KMS-11 (cell line): ENCODE measurements around the gene FBXO8.

Experiments
- H2AFZ ChIP-seq: fragments of 200-600 bp; sonication (generic); 2 replicates; pipeline ENCODE4 v1.6.1; 2016; ENCODE audit warnings: antibody characterized with exemption, mixed run types, low read depth
- H3K27ac ChIP-seq: fragments of 200-600 bp; sonication (generic); 2 replicates; pipeline ENCODE4 v1.6.1; 2016; ENCODE audit warnings: mild to moderate bottlenecking, mixed run types
- H3K27me3 ChIP-seq: fragments of 200-600 bp; sonication (generic); 2 replicates; pipeline ENCODE4 v1.6.1; 2017; ENCODE audit warnings: mild to moderate bottlenecking, low read depth, mixed run types, moderate library complexity; ENCODE audit not compliant: insufficient read depth
- H3K36me3 ChIP-seq: fragments of 200-600 bp; sonication (generic); 2 replicates; pipeline ENCODE4 v1.6.1; 2017; ENCODE audit warnings: mild to moderate bottlenecking, mixed run types; ENCODE audit not compliant: insufficient read depth
- H3K4me1 ChIP-seq: fragments of 200-600 bp; sonication (generic); 2 replicates; pipeline ENCODE4 v1.6.1; 2016; ENCODE audit warnings: mild to moderate bottlenecking, low read depth, mixed run types; ENCODE audit not compliant: poor library complexity, severe bottlenecking
- H3K4me2 ChIP-seq: fragments of 200-600 bp; sonication (generic); 2 replicates; pipeline ENCODE4 v1.7.0; 2016; ENCODE audit warnings: mild to moderate bottlenecking, mixed run types
- H3K4me3 ChIP-seq: fragments of 200-600 bp; sonication (generic); IDR thresholded peaks from 2 replicates; pipeline ENCODE4 v1.6.1; 2017; ENCODE audit warnings: low read depth, low read length, mixed read lengths; ENCODE audit not compliant: insufficient read depth
- H3K79me2 ChIP-seq: fragments of 200-600 bp; sonication (generic); 2 replicates; pipeline ENCODE4 v1.6.1; 2016; ENCODE audit warnings: low read depth, mixed run types; ENCODE audit not compliant: insufficient read depth
- H3K9ac ChIP-seq: fragments of 200-600 bp; sonication (generic); 2 replicates; pipeline ENCODE4 v1.6.1; 2016; ENCODE audit warnings: mild to moderate bottlenecking, mixed run types
- H4K20me1 ChIP-seq: fragments of 200-600 bp; sonication (generic); 2 replicates; pipeline ENCODE4 v1.6.1; 2016; ENCODE audit warnings: mild to moderate bottlenecking, mixed run types; ENCODE audit not compliant: insufficient read depth
- TF ChIP-seq, protein P1 (sequence below): fragments of 200-600 bp; sonication (generic); conservative IDR thresholded peaks from 2 replicates; pipeline ENCODE4 v1.6.1; 2017; ENCODE audit warnings: low read depth, mild to moderate bottlenecking, antibody characterized with exemption, low read length, moderate library complexity, mixed read lengths

FBXO8 gene

DNA sequence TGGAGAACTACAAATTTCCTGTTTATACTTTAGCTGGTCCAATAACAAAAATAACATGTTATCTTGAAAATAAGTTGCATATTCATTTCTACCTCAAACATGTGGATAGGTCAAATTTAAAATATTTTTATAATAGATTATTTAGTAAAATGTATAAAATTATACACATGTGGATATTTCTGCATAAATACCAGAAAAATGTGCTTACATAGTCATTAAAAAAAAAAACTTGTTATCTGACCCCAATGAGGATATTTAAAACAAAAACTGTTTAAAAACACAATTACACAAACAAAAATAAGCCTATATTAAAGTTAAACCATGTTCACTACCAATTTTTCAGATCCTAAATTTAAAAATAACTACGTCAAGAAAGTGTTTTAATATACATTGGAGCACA is 28.1 kb downstream of the FBXO8 start:
- H4K20me1 ChIP-seq = no peaks in the 10 kb centered on the region
- H3K4me2 ChIP-seq = no peak overlapping the region
- H3K4me3 ChIP-seq = no peak overlapping the region
- TF ChIP-seq, protein P1, sequence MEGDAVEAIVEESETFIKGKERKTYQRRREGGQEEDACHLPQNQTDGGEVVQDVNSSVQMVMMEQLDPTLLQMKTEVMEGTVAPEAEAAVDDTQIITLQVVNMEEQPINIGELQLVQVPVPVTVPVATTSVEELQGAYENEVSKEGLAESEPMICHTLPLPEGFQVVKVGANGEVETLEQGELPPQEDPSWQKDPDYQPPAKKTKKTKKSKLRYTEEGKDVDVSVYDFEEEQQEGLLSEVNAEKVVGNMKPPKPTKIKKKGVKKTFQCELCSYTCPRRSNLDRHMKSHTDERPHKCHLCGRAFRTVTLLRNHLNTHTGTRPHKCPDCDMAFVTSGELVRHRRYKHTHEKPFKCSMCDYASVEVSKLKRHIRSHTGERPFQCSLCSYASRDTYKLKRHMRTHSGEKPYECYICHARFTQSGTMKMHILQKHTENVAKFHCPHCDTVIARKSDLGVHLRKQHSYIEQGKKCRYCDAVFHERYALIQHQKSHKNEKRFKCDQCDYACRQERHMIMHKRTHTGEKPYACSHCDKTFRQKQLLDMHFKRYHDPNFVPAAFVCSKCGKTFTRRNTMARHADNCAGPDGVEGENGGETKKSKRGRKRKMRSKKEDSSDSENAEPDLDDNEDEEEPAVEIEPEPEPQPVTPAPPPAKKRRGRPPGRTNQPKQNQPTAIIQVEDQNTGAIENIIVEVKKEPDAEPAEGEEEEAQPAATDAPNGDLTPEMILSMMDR = no peak
- no peak overlapping the region for H3K27ac ChIP-seq
- H3K9ac ChIP-seq = no peak overlapping the region
- no peak overlapping the region for H2AFZ ChIP-seq
- no peaks in the 10 kb centered on the region; the same call in 1 of the 2 replicates for H3K36me3 ChIP-seq
- H3K27me3 ChIP-seq = no peaks in the 10 kb centered on the region
- H3K4me1 ChIP-seq = no peaks in the 10 kb centered on the region
- H3K79me2 ChIP-seq = no peaks in the 10 kb centered on the region

DNA sequence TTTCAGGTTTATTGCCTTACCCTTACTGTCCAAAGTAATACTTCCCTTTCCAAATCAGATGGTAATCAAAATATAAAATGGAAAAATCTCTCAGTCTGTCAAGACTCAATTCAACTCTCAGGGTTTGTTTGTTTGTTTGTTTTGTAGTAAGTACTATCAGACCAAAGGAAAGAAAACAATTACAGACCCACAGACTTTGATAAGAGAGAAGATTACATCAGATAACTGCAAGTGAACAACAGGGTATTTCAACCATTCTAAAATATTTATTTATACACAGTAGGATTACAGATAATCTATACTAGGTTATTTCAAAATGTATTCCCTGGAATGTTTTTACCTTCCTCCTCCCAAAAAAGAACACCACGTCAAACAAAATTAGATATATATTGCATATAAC is 28.9 kb downstream of the FBXO8 start:
- TF ChIP-seq, protein P1 = no peak
- no peaks in the 10 kb centered on the region for H3K4me1 ChIP-seq
- no peak overlapping the region for H3K4me3 ChIP-seq
- no peaks in the 10 kb centered on the region for H3K79me2 ChIP-seq
- H4K20me1 ChIP-seq = no peaks in the 10 kb centered on the region
- no peak overlapping the region for H2AFZ ChIP-seq
- H3K27me3 ChIP-seq = no peaks in the 10 kb centered on the region
- H3K36me3 ChIP-seq = no peaks in the 10 kb centered on the region; the same call in 1 of the 2 replicates
- no peak overlapping the region for H3K9ac ChIP-seq
- no peak overlapping the region for H3K4me2 ChIP-seq
- H3K27ac ChIP-seq = no peak overlapping the region

DNA sequence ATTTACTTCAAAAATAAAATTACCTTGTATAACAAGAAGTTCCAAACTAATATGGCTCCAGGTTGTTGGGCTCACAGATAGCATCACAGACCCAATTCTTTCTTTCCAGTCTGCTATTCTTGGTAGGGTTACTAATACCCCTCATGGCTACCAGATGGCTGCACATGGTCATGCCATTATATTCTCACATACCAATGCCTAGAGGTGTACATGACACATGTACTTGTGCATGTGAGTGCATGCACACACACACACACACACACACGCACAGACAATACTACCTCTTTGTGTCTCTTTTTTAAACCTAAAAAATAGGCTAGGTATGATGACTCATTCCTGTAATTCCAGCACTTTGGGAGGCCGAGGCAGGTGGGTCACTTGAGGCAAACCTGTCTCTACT is 31.1 kb downstream of the FBXO8 start:
- Histone ChIP-seq H3K4me1 (no peaks in the 10 kb centered on the region), H3K36me3 (no peaks in the 10 kb centered on the region), H3K4me2 (no peak overlapping the region), H3K9ac (no peak overlapping the region), H3K27me3 (no peaks in the 10 kb centered on the region), H3K79me2 (no peaks in the 10 kb centered on the region), H2AFZ (no peak overlapping the region), H3K4me3 (no peak overlapping the region), H3K27ac (no peak overlapping the region), H4K20me1 (no peaks in the 10 kb centered on the region)
- TF ChIP-seq, protein P1 = no peak

DNA sequence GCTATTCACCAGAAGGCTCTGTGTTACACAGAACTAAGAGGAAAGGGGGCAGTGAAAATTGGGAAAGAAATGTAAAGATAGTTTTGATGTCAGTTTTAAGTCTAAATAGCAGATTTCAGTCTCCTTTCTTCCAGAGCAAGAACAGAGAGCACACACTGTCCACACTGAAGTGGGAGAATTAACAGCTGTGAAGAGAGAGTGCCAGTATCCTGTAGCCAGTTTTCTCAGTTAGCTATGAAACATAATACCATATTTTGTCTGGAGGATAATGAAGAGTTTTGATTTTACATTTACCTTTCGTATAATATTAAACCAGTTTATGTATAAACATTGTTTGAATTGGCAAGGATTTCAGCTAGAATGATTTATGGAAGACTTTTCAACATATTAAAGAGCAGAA is 35.1 kb downstream of the FBXO8 start:
- H3K4me2 ChIP-seq = no peak overlapping the region

More for the DNA sequence above, 35.1 kb downstream of the FBXO8 start:
- H3K79me2 ChIP-seq = no peaks in the 10 kb centered on the region
- no peaks in the 10 kb centered on the region for H3K36me3 ChIP-seq
- H3K9ac ChIP-seq = no peak overlapping the region
- no peak overlapping the region for H3K4me3 ChIP-seq
- no peak overlapping the region for H2AFZ ChIP-seq
- H3K27ac ChIP-seq = no peak overlapping the region
- H3K4me1 ChIP-seq = no peaks in the 10 kb centered on the region
- H3K27me3 ChIP-seq = no peaks in the 10 kb centered on the region
- TF ChIP-seq, protein P1 = no peak
- H4K20me1 ChIP-seq = no peaks in the 10 kb centered on the region
